Activated CD8-positive, alpha-beta T cell treated with anti-CD3 and anti-CD28 coated beads for 36 hours (primary cell): Measurements from ENCODE around the gene PIK3R3. TPM values are rescaled to one million over a fixed set of nuclear protein-coding genes. Genes with fewer than 3 reads are reported as not detected.

Source experiments
- ATAC-seq: fragments of 200-7000 bp; cut with Tn5 transposase; one replicate; pipeline ENCODE4 v1.10.0; 2021; ENCODE audit warnings: mild to moderate bottlenecking, moderate library complexity
- CTCF ChIA-PET: fragments of 350-600 bp; sonication (Branson Sonifier 250); formaldehyde crosslinking; loops from one replicate; lab custom pipeline; 2021; ENCODE audit warnings: antibody characterized with exemption; lab: Charles Lee
- POLR2A ChIA-PET: fragments of 350-600 bp; sonication (Branson Sonifier 250); formaldehyde crosslinking; loops from one replicate; lab custom pipeline; 2021; ENCODE audit warnings: antibody characterized with exemption; lab: Charles Lee
- DNase-seq: peaks from one replicate; pipeline ENCODE4 v3.0.0-alpha.2; 2020
- H3K27ac Mint-ChIP-seq: one replicate; pipeline ENCODE4 v1.8.0; 2021; ENCODE audit warnings: mild to moderate bottlenecking, mixed read lengths
- H3K27me3 Mint-ChIP-seq: one replicate; pipeline ENCODE4 v1.8.0; 2021; ENCODE audit warnings: mixed read lengths
- H3K36me3 Mint-ChIP-seq: one replicate; pipeline ENCODE4 v1.8.0; 2021; ENCODE audit warnings: low read depth, mixed read lengths
- H3K4me1 Mint-ChIP-seq: one replicate; pipeline ENCODE4 v1.8.0; 2021; ENCODE audit warnings: low read depth, mixed read lengths
- H3K4me3 Mint-ChIP-seq: one replicate; pipeline ENCODE4 v1.8.0; 2021; ENCODE audit warnings: mild to moderate bottlenecking, moderate library complexity, mixed read lengths
- H3K9me3 Mint-ChIP-seq: one replicate; pipeline ENCODE4 v1.8.0; 2021; ENCODE audit warnings: mixed read lengths
- CTCF ChIP-seq: fragments of 200-600 bp; IDR thresholded peaks from one replicate; pipeline ENCODE4 v1.8.0; 2022; ENCODE audit warnings: antibody characterized with exemption, mild to moderate bottlenecking
- intact Hi-C: fragments of 100-400 bp; cut with micrococcal nuclease; formaldehyde crosslinking; loops from one replicate; pipeline ENCODE4 v1.10.0; 2022
- total RNA-seq, 2 experiments: library from RNA; stranded (reverse); gene quantifications; one replicate each; pipeline ENCODE4 v1.2.3, GENCODE V29; 2021

The PIK3R3 gene
- total RNA-seq, 2 experiments from 2014 or later, result 1.3 to 1.4 TPM

GRCh38 chr1:46019348-46019747 is 113.1 kb downstream of the PIK3R3 start:
- Mint-ChIP-seq H3K4me1 (no peaks in the 10 kb centered on the region), H3K9me3 (no peaks in the 10 kb centered on the region), H3K27ac (no peak overlapping the region), H3K27me3 (no peaks in the 10 kb centered on the region), H3K36me3 (peaks cover 5% of the 10 kb centered on the region), H3K4me3 (no peak overlapping the region)
- intact Hi-C loops, result no loop called here
- no peak for ATAC-seq
- POLR2A ChIA-PET, result no interaction called here
- no peak for TF ChIP-seq CTCF
- CTCF ChIA-PET, result no interaction called here
- no peak for DNase-seq

- no peaks in the 10 kb centered on the region for H3K4me1 Mint-ChIP-seq
- H3K36me3 Mint-ChIP-seq, result peaks cover 4% of the 10 kb centered on the region
- H3K9me3 Mint-ChIP-seq, result no peaks in the 10 kb centered on the region
- no peak overlapping the region for H3K27ac Mint-ChIP-seq
- TF ChIP-seq CTCF, result no peak
- DNase-seq (no peak), ATAC-seq (no peak)
- no peak overlapping the region for H3K4me3 Mint-ChIP-seq
- intact Hi-C loops, result no loop called here
- ChIA-PET CTCF (no interaction called here), POLR2A (no interaction called here)
- no peaks in the 10 kb centered on the region for H3K27me3 Mint-ChIP-seq
These were observed 114.4 kb downstream of the PIK3R3 start for GRCh38 chr1:46017876-46018503.

GRCh38 chr1:46013581-46013980 is 118.8 kb downstream of the PIK3R3 start:
- Mint-ChIP-seq H3K9me3 (no peaks in the 10 kb centered on the region), H3K4me3 (no peak overlapping the region), H3K4me1 (no peaks in the 10 kb centered on the region), H3K27me3 (no peaks in the 10 kb centered on the region), H3K27ac (no peak overlapping the region), H3K36me3 (peaks cover 9% of the 10 kb centered on the region)
- intact Hi-C loops, result no loop called here
- ChIA-PET POLR2A (no interaction called here), CTCF (no interaction called here)
- no peak for DNase-seq
- no peak for TF ChIP-seq CTCF
- no peak for ATAC-seq

GRCh38 chr1:46012236-46012635 is 120.2 kb downstream of the PIK3R3 start:
- intact Hi-C loops, result no loop called here
- Mint-ChIP-seq H3K4me1 (no peaks in the 10 kb centered on the region), H3K27ac (no peak overlapping the region), H3K9me3 (no peaks in the 10 kb centered on the region), H3K4me3 (no peak overlapping the region), H3K36me3 (peaks cover 16% of the 10 kb centered on the region), H3K27me3 (no peaks in the 10 kb centered on the region)
- TF ChIP-seq CTCF, result no peak
- ATAC-seq (no peak), DNase-seq (no peak)
- POLR2A ChIA-PET, result no interaction called here
- CTCF ChIA-PET, result interaction anchor here (2.0 kb wide), 1 partner anchor 211 kb away, joined by 6 read pairs; no protein-coding TSS in a partner anchor

GRCh38 chr1:46011121-46011695 is 121.2 kb downstream of the PIK3R3 start:
- TF ChIP-seq CTCF, result no peak
- POLR2A ChIA-PET, result no interaction called here
- Mint-ChIP-seq H3K9me3 (no peaks in the 10 kb centered on the region), H3K4me3 (no peak overlapping the region), H3K4me1 (no peaks in the 10 kb centered on the region), H3K27me3 (no peaks in the 10 kb centered on the region), H3K27ac (no peak overlapping the region), H3K36me3 (peaks cover 16% of the 10 kb centered on the region)
- intact Hi-C loops, result no loop called here
- ATAC-seq (no peak), DNase-seq (no peak)
- CTCF ChIA-PET, result interaction anchor here (1.3 to 2.0 kb wide), 2 partner anchors 14 to 212 kb away, joined by 3 to 6 read pairs; no protein-coding TSS in a partner anchor
